ENCODE results near the gene MBD1.

Gene MBD1, protein sequence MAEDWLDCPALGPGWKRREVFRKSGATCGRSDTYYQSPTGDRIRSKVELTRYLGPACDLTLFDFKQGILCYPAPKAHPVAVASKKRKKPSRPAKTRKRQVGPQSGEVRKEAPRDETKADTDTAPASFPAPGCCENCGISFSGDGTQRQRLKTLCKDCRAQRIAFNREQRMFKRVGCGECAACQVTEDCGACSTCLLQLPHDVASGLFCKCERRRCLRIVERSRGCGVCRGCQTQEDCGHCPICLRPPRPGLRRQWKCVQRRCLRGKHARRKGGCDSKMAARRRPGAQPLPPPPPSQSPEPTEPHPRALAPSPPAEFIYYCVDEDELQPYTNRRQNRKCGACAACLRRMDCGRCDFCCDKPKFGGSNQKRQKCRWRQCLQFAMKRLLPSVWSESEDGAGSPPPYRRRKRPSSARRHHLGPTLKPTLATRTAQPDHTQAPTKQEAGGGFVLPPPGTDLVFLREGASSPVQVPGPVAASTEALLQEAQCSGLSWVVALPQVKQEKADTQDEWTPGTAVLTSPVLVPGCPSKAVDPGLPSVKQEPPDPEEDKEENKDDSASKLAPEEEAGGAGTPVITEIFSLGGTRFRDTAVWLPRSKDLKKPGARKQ

DNA sequence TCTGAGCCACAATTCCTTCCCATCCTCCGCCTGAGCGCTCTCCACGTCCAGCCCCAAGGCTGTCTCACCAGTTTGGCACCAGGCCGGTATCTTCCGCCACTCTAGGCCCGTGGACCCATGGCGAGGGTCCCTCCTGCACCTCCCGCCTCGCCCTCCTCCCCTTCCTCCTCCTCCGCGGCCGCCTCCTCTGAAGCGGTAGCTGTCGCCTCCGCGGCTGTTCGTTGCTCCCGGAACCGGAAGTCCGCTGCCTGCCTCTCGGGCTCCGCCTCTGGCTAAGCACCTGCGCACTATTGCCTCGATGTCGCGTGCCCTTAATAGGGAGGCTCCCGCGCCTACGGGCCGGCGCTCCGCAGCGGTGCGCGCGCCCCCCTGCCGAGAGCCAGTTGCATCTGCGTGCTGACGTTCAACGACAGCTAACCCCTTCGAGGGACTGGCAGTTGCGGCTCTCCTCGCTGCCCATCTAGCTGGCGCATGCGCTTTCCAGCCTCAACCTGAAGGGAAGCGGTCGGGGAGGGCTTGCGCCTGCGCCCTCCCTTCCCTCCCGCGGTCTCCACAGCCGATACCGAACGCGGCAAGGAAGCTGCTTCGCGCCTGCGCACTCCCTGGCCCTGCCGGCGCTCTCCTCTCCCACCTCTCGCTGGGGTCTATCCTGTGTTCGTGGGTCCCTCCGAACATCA is at the start of gene MBD1:
TSS of gene MBD1 (minus strand) at position 229 of the 677 bp plus-strand sequence. CDS start 1,531 bp downstream, outside the sequence.
- TF ChIP-seq, protein P1, sequence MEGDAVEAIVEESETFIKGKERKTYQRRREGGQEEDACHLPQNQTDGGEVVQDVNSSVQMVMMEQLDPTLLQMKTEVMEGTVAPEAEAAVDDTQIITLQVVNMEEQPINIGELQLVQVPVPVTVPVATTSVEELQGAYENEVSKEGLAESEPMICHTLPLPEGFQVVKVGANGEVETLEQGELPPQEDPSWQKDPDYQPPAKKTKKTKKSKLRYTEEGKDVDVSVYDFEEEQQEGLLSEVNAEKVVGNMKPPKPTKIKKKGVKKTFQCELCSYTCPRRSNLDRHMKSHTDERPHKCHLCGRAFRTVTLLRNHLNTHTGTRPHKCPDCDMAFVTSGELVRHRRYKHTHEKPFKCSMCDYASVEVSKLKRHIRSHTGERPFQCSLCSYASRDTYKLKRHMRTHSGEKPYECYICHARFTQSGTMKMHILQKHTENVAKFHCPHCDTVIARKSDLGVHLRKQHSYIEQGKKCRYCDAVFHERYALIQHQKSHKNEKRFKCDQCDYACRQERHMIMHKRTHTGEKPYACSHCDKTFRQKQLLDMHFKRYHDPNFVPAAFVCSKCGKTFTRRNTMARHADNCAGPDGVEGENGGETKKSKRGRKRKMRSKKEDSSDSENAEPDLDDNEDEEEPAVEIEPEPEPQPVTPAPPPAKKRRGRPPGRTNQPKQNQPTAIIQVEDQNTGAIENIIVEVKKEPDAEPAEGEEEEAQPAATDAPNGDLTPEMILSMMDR (IDR thresholded peaks at IDR 0.05; ENCODE audit: borderline replicate concordance, insufficient read depth, low read depth, low read length) = 0 out of 2 replicates have a peak, but pooled peaks have one; percentile 15

DNA sequence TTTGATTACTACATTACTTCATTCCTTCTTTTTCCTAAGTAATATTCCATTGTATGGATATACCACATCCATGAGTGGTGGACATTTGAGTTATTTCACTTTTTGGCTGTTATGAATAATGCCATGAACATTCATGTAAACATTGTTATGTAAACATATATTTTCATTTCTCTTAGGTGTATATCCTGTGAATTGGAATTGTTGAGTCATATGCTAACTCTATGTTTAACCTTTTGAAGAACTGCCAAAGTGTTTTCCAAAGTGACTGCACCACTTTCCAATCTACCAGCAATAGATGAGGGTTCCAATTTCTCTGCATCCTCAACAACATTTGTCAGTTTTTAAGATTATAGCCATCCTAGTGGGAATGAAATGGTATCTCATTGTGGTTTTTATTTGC is 48.9 kb upstream of the MBD1 start:
- H3K4me3 ChIP-seq (ENCODE audit: low read depth, low read length) = no peak overlapping the region
- TF ChIP-seq, protein P1 (IDR thresholded peaks at IDR 0.05; ENCODE audit: borderline replicate concordance, insufficient read depth, low read depth, low read length) = no peak

More for the DNA sequence above, at the start of gene MBD1:
- H3K4me3 ChIP-seq (ENCODE audit: low read depth, low read length) = peak within 1 kb of the TSS; percentile 95

DNA sequence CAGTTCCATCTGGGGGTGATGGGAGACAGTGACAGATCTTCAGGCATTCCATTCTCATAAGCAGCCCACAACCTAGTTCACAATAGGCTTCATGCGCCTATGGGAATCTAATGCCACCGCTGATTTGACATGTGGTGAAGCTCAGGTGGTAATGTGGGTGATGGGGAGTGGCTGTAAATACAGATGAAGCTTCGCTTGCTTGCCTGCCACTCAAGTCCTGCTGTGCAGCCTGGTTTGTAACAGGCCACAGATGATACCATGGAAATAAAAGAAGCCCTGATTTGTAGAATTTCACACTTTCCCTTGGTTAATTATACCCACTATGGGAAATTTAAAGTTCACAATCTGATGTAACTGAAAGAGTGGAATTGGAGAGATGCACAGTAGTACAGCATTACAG is 46.7 kb upstream of the MBD1 start:
- no peak overlapping the region for H3K4me3 ChIP-seq (ENCODE audit: low read depth, low read length)
- TF ChIP-seq, protein P1 (IDR thresholded peaks at IDR 0.05; ENCODE audit: borderline replicate concordance, insufficient read depth, low read depth, low read length) = no peak

DNA sequence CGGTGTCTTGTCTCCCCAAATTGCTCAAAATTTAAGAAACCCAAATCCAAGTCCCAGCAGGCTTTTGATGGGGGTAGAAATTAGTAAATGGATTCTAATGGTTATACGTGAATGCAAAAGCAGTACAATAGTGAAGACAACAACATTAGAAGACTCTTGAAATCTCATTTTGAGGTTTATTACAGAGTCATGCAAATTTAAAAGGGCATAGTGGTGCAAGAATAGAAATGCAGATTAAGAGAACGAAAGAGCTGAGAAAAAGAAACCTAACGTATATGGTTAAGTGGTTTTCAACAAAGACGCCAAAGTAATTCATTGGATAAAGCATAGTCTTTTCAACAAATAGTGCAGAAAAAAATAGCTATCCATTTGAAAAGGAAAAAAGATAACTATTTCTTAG is 39.4 kb upstream of the MBD1 start:
- TF ChIP-seq, protein P1 (IDR thresholded peaks at IDR 0.05; ENCODE audit: borderline replicate concordance, insufficient read depth, low read depth, low read length) = no peak

DNA sequence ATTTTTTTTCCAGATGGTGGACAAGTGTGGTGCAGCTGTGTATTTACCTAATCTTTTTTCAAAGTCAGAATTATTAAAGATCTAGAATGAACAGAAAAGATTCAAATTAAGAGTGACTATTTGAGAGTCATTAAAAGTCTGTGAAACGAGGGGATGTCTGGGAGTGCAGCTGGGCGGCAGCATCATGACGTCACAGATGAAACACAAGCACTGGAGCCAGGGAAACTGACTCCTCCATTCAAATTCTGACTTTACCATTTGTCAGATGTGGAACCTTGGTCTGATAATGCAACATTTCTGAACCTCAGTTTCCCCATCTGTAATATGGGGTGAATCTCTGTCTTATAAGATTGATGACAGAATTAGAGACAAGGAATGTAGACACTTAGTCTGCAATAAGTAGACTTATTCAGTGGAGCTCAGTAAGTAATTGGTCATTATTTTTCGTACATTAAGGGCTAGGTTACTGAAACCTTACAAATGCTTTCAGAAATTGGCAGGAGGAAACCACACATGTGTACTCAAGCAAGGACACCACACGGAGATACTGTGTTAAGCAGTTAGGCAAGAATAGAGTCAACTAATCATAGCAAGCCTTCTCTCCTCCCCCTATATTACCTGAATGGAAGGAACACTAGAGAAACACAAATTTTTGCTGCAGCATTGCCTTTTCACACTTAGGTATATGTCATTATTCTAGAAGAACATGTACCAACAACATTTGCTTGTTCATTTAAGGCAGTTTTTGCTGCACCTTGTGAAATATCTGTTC is 34.0 kb upstream of the MBD1 start:
- TF ChIP-seq, protein P1 (IDR thresholded peaks at IDR 0.05; ENCODE audit: borderline replicate concordance, insufficient read depth, low read depth, low read length) = no peak
- no peak overlapping the region for H3K4me3 ChIP-seq (ENCODE audit: low read depth, low read length)

More for the DNA sequence above, 39.4 kb upstream of the MBD1 start:
- no peak overlapping the region for H3K4me3 ChIP-seq (ENCODE audit: low read depth, low read length)

DNA sequence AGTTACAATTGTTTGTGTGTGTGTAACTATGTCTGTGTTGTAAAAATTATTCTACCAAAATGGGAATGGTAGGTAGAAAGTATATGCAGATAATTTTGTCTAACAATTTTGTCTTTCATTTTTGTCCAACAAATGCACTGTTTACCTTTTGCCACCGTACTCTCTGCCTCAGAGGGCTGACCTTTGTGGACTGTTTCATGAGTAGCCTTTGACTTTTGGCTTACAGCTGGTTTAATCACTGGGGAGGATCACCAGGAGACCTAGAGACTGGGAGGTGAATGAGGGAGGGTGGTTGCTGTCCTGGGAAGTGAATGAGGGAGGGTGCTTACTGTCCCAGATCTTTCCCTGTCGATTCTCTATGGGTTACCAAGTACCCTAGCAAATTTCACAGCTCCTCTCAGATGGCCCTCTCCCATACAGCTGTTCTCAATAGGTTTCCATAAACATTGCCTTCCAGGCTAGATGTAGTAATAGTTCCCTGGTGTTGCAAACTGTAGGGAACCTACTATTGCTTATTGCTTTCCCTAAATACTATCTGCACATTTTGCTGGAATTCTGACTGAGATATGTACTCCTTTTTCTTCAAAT is 32.6 kb upstream of the MBD1 start:
- TF ChIP-seq, protein P1 (IDR thresholded peaks at IDR 0.05; ENCODE audit: borderline replicate concordance, insufficient read depth, low read depth, low read length) = no peak
- H3K4me3 ChIP-seq (ENCODE audit: low read depth, low read length) = no peak overlapping the region

All from GM12875 (cell line).